Hepatic stellate cell (primary cell): ENCODE results near the gene PLCH1.
A peak's percentile ranks its signal among the peaks of the same experiment; 100 is the strongest.

Experiments used
- DNase-seq: peaks from one replicate; pipeline ENCODE4 v3.0.0; 2011; ENCODE audit warnings: low spot score

The PLCH1 gene, protein sequence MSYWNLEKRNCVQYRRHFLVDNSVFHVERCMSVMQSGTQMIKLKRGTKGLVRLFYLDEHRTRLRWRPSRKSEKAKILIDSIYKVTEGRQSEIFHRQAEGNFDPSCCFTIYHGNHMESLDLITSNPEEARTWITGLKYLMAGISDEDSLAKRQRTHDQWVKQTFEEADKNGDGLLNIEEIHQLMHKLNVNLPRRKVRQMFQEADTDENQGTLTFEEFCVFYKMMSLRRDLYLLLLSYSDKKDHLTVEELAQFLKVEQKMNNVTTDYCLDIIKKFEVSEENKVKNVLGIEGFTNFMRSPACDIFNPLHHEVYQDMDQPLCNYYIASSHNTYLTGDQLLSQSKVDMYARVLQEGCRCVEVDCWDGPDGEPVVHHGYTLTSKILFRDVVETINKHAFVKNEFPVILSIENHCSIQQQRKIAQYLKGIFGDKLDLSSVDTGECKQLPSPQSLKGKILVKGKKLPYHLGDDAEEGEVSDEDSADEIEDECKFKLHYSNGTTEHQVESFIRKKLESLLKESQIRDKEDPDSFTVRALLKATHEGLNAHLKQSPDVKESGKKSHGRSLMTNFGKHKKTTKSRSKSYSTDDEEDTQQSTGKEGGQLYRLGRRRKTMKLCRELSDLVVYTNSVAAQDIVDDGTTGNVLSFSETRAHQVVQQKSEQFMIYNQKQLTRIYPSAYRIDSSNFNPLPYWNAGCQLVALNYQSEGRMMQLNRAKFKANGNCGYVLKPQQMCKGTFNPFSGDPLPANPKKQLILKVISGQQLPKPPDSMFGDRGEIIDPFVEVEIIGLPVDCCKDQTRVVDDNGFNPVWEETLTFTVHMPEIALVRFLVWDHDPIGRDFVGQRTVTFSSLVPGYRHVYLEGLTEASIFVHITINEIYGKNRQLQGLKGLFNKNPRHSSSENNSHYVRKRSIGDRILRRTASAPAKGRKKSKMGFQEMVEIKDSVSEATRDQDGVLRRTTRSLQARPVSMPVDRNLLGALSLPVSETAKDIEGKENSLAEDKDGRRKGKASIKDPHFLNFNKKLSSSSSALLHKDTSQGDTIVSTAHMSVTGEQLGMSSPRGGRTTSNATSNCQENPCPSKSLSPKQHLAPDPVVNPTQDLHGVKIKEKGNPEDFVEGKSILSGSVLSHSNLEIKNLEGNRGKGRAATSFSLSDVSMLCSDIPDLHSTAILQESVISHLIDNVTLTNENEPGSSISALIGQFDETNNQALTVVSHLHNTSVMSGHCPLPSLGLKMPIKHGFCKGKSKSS (N-terminal part only)

DNA sequence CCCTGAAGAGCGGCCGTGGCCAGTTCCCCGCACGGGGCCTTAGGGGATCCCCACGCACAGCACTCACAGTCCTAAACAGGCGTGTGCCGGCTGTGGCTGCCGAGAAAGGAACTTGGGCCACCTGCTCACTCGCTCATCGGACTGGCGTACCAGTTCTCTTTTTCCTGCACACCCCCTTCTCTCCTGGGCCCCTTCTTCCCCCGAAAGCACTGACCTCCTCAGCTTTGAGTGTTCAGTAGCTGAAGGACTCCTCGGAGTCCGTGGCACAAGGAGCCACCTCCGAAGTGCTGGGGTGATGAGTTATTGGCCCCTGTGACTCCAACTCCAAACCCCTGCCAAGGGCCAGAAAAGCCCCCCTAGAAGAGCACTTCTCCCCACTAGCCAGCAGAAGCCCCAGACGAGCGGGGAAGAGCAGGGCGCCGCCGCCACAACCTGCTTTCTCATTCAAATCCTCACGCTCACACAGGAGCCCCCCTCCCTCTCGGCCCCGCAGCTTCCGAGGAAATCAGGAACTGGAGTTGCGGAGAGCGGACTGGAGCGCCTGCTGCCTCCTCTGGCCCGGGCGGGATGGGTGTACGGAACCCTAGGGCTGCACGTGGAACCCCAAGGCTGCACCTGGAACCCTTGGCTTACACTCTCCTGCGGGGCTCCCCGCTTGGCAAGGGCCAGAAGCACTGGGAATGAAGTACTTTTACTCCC is at the start of gene PLCH1:
Gene PLCH1, minus strand, starts transcription at position 446 of the 699 bp plus-strand sequence. CDS start 40,847 bp downstream, outside the sequence.
- peak; percentile 73 for DNase-seq

DNA sequence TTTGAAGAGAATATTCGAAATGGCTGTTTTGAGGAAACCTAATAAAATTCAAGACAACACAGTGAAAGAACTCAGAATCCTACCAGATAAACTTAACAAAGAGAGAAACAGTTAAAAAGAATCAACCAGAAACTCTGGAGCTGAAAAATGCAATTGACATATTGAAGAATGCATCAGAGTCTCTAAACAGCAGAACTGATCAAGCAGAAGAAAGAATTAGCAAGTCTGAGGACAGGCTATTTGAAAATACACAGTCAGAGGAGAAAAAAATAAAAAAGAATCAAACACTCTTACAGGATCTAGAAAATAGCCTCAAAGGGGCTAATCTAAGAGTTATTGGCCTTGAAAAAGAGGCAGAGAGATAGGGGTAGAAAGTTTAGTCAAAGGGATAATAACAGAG is 47.7 kb upstream of the PLCH1 start:
- no peak for DNase-seq

DNA sequence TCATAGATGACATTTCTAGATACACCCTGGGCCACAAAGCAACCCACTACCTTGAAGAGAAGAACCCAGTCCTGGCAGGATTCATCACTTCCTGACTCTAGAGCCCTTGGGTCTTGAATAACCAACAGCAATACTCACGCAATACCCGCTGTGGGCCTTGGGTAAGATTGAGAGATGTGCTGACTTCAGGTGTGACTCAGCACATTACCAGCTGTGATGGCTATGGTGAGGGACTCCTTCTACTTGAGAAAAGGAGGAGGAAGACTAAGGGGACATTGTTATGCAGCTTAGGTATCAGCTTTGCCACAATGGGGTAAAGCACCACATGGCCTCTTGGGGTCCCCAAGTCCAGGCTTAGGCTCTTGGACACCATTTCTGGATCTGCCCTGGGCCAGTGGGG is 46.3 kb upstream of the PLCH1 start:
- DNase-seq = no peak

DNA sequence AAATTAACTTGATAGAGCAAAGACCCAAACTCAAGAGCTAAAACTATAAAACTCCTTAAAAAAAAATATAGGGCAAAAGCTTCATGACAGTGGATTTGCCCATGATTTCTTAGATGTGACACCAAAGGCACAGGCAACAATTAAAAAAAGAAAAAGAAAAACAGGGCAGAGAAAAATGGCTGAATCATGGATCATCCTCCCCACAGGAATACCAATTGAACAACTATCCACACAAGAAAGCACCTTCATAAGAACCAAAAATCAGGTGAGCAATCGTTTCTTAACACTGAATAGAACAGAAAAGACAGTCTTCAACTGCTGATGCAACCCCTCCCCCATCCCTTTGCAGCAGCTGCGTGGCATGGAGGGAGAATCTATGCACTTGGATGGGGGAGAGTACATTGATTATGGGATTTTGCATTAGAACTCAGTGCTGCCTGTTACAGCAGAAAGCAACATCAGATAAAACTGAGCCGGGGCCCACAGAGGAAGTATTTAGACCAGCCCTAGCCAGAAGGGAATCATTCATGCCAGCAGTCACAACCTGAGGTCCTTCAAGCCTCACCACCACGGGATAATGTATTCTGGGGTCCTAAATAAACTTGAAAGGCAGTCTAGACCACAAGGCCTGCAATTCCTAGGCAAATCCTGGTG is 45.5 kb upstream of the PLCH1 start:
- DNase-seq = no peak

DNA sequence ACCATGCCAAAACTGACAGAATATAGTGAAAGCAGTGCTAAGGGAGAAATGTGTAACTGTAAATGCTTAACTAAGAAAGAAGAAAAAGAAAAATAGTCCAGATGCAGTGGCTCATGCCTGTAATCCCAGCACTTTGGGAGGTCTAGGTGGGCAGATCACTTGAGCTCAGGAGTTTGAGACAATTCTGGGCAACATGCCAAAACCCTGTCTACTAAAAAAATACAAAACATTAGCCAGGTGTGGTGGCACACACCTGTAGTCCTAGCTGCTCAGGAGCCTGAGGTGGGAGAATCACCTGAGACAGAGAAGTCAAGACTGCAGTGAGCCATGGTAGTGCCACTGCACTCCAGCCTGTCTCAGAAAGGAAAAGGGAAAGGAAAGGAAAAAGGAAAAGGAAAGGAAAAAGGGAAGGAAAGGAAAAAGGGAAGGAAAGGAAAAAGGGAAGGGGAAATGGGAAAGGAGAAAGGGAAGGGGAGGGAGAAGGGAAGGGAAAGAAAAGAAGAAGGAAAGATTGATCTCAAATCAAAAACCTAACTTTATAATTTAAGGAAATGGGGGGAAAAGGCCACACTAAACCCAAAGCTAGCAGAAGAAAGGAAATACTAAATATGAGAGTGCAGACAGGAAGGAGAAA is 40.9 kb upstream of the PLCH1 start:
- DNase-seq = no peak

DNA sequence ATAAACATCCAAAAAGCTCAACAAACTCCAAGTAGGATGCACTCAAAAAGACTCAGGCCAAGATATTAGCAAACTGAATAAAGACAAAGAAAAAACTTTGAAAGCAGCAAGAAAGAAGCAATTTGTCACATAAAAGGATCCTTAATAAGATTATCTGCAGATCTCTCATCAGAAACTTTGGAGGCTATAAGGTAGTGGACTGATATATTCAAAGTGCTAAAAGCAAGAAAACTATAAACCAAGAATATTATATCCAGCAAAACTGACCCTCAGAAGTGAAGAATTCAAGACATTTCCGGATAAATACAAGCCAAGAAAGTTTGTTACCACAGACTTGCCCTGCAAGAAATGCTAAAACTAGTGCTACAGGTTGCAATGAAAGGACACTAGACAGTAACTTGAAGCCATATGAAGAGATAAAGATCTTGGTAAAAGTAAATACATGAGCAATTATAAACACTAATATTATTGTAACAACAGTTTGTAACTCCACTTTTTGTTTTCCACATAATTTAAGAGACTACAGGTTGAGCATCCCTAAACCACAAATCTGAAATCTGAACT is 37.6 kb upstream of the PLCH1 start:
- no peak for DNase-seq

DNA sequence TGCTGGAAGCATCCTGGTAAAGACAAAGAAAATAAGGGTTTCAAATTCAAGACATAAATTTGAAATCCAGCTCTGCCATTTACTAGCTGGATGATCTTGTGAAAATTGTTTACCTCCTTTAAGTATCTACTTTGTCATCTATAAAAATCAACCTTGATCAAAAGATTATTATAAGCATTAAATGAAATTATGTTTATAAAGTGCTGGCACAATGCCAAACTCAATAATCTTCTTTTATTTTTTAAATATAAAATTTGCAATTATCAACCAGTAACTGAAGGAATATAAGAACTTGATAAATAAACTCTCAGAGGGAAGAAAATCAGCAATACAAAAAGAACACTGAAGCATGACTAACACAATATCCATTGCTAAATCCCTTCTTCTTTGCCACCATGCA is 35.4 kb upstream of the PLCH1 start:
- no peak for DNase-seq

DNA sequence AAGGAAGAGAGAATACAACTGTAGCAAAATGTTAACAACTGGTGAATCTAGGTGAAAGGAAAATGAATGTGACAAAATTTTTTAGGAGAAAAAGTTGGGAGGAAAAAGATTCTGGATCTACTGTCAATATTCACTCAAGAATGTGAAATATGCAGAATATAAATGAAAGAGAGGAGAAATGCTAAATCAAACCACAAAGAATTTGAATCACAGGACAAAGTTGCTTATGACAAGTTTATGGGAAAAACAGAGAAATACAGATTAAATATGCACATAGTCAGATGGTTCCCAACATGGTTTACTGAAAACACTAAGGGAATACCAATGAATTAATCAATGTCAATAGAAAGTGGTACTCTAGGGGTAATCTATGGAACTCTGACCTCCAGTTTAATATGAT is 33.6 kb upstream of the PLCH1 start:
- peak; percentile 34 for DNase-seq

DNA sequence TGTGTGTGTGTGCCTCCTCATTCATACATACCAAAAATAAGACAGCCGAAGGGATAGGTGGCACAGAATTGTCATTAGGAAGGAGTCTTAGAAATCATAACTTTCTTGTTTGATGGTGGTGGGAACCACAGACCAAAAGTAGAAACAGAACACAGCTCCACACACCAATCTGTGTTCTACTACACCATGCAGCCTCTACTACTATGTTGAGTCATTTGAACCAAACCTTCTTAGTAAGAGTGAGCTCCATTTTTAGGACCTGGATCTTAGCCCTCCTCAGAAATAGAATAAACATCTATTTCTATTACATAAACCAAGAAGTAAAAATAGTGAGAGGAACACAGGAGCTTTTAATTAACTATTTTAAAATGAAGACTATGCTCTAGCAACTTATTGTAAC is 27.9 kb upstream of the PLCH1 start:
- no peak for DNase-seq

DNA sequence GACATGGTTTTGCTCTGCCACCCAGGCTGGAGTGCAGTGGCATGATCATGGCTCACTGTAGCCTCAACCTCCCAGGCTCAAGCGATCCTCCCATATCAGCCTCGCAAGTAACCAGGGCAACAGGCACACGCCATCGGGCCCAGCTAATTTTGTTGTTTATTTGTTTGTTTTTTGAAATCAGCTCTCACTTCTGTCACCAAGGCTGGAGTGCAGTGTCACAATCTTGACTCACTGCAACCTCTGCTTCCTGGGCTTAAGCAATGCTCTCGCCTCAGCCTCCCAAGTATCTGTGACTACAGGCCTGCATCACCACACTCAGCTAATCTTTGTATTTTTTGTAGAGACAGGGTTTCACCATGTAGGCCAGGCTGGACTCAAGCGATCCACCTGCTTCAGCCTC is 26.3 kb upstream of the PLCH1 start:
- DNase-seq = no peak

DNA sequence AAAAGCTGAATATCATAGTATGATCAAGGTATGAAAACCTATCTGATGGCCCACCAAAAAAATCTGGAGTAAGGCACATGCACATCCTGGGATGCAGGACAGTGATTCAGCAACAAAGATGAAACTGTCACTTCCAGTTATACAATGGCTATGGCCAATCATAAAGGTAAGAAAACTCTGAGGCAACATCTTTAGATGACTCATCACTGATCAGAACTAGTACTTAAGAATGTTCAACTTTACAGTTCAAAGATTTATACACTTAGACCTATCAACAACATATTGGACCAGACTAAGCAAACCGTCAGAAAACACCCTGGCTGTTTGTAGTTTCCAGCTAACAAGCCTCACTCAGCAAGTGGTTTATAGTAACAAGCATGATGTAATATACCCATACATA is 21.3 kb upstream of the PLCH1 start:
- DNase-seq = no peak

DNA sequence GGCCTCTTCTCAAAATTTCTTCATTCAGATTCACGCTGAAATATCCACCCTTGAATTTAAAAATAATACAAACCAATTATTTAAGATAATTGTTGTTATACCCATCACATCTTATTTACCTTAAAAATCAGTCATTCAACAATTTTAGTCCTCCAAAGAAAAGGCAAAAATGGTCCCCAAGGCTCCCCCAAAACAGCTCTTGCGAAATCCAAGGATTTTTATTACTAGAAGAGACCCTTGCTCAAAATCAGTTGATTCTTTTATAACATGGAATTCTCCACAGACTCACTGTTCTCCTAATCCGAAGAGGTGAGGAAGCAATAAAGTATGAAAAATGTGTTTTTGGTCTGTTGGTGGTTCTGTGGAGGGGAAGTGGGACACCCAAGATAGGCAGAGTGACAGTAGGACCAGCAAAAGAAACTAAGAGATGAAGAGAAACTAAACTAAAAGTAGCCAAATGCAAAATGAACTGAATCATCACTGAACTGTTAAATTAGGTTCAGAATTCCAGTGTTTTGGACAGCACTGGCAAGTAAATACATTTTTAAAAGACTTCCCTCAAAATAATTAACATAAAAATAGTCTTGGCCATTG is 19.1 kb upstream of the PLCH1 start:
- no peak for DNase-seq

DNA sequence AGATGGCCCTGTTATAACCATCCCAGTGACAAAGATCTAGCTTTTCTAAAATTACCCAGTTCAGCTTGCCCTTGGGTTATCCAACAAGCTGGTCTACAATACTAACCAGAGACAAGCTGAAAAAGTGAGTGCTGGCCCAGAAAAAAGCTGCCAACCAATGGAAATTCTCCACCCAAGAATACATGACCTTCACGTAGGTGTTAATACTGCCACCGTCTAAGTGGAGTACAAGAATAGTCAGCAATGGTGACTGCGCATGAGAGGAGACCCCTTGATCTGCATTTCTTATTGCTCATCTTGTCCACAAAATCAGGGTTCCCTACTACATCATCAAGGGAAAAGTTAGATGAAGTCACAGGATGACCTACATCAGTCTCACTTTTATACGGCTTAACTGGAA is 15.8 kb upstream of the PLCH1 start:
- no peak for DNase-seq

DNA sequence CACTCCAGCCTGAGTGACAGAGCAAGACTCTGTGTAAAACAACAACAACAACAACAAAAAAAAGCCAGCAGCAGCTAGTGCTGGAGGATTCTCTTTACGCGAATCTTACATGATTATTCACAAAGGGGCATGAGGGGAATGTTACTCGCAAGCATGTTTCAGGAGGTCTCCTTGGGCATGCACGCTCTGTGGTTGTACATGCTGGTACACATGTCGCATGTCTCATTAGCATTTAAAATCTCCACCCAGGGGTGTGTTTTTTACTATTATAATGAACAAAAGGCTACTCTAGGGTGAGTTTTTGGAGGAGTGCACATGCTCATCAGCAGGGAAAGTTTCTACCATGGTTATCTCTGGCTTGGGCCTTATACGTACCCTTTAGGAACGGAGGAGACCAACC is 12.7 kb upstream of the PLCH1 start:
- no peak for DNase-seq

DNA sequence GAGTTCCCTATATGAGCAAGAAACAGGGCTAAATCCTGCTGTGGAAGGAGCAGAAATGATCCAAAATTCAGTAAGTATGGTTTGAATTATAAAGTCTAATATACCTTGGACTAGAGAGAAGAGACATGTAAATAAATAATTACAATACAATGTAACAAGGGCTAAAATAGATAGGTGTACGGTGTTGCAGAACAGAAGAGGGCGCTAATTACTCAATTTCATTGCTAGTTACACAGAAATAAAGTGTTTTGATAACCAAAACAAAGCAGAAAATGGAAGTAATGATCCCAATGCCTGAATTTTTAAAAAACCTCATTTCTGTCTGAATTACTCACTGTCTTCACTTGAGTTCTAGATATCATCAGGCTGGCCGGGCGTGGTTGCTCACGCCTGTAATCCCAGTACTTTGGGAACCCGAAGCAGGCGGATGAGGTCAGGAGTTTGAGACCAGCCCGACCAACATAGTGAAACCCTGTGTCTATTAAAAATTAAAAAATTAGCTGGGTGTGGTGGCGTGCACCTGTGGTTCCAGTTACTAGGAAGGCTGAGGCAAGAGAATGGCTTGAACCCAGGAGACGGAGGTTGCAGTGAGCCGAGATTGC is 8.3 kb upstream of the PLCH1 start:
- no peak for DNase-seq

DNA sequence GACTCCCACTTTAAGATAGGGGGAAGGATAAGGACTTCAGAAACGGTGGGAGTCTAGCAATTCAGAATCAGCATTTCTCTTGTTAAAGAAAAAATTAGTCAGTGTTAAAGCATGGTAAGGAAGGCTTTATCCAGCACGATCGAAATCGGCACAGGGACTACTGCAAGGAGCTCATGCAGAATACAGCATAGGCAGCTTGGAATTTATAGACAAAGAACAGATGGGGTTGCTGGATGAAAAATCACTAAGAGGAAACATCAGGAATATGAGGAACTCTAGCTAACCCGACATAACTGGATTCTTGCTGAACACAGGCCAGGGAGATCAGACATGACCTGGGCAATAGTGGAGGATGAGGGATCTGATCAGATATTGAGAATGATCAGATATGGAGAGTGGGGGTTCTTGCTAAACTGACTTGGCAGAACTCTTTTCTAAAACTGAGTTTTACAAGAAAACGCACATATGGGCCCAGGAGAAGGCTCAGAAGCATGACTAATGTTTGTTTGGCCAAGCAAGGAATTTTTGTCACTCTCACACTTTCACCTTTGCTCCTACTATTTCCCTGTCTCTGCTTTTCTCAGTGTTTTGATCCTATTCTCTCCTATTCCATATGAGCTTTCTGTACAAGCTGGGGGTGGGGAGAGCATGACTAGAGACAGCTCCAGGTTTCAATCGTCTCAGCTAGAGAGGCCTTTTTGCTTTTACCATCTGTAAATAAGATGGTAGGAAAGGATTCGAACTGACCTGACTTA is 3.9 kb upstream of the PLCH1 start:
- DNase-seq = no peak

DNA sequence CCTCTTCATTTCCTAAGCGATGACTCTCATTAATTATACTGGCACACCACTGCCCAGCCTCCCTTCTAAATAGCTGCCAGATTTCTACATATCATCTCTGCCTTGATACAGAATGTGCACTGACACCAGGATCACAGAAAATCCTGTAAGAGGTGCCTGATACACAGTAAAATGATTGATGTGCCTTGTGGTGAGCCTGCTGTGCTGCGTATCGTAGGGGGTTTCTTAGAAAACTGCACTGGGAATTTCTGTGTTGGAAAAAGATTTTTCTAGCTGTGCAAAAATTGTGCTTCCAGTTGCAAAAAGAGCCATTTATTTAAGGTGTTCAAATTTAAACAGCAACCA is 3.0 kb upstream of the PLCH1 start:
- DNase-seq = no peak

DNA sequence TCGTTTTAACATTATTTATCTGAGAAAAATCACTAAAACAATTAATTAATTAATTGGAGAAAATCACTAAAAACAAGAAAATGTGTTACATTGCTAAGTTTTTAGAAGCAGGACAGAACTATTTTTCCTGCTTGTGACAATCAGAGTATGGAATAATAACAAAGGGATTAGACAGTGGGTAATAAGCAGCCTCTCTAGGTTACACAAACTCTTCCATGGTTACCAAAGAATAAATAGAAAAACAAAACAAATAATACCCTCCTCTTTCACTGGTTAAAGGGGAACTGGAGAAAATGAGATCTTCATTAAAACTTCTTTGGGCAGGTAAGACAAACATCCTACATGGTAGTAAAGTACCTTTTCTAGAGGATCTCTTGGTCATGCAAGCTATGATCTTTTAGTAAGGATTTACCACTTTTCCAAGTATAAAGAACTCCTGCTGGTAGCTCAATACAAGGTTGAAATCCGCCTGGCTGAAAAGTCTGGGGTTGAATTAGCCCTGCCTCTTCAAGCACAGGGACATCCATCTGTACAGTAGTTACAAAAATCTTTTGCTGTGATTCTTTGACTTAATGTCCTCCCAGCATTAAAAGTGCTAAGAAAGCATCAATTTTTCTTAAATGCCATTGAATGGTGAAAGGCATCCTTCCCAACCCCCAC is 2.5 kb upstream of the PLCH1 start:
- DNase-seq = no peak

DNA sequence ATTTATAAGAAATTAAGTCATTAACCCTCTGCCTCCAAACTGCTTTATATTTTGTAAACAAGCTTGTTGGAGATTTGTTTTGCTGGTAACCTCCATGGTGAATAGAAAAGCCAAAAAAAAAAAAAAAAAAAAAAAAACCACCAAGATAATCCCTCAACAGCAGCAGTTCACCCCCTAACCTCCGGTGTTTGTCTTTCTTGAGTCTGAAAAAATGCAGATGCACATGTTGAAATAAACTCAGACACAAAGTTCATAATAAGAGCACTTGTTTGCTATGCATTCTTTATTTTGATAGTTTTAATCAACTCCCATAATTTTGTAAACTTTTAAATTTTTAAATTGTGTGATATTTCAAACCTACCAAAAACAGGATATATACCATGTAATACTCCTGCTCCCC is 1.8 kb upstream of the PLCH1 start:
- DNase-seq = no peak
